GM18951 (cell line): ENCODE data around the gene ANXA6.
A peak's percentile ranks its signal among the peaks of the same experiment; 100 is the strongest.

Experiments used
- POLR2A ChIP-seq: IDR thresholded peaks from 4 replicates; pipeline ENCODE4 v1.6.1; 2011; ENCODE audit warnings: mild to moderate bottlenecking; ENCODE audit not compliant: insufficient read length, insufficient read depth; ENCODE audit errors: extremely low read depth
- in situ Hi-C: fragments of 300-500 bp; cut with MboI; formaldehyde crosslinking; loops from one replicate; pipeline ENCODE4 v1.12.0; 2022; ENCODE audit warnings: low sequenced_read_pairs, mixed read lengths, inconsistent platforms; ENCODE audit not compliant: unreplicated experiment

ANXA6 gene

GRCh38 chr5:151079838-151080612 lies 77.6 kb downstream of the ANXA6 start:
- no peak for TF ChIP-seq POLR2A
- in situ Hi-C loops = no loop called here

DNA sequence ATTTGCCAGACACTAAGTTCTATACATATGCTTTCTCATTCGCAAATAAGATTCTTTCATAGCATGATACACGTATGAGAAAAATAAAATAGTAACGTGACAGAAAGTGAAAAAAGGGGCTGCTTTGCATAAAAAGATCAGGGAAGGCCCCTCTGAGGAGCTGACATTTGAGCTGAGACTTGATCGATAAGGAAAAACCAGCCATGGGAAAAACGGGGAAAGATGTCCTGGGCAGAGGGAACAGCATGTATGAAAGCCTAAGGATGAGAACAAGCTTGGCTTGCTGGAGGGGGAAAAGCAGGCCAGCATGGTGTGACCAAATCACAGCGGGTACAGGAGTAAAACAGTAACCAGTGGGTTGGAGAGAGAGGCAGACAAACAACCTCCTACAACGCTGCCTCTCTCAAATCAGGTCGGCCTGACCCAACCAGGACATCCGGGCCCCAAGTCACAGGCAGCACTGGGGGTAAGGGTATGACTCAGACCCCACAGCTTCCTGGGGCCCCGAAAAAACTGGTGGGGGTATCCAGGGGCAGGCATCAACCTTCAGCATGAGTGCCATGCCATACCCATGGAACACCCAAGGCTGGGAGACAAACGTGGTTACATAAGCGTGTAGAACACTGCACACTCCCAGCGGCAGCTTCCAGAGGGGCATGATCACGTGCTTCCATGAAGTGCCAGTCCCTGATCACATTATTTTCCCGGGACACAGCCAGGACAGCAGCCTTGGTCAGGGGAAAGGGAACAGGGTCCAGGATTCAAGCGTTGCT lies 78.9 kb downstream of the ANXA6 start:
- in situ Hi-C loops = no loop called here

GRCh38 chr5:151077967-151078366 lies 79.6 kb downstream of the ANXA6 start:
- TF ChIP-seq POLR2A = no peak
- in situ Hi-C loops = no loop called here

More for the DNA sequence above, 78.9 kb downstream of the ANXA6 start:
- TF ChIP-seq POLR2A = peak; percentile 53

DNA sequence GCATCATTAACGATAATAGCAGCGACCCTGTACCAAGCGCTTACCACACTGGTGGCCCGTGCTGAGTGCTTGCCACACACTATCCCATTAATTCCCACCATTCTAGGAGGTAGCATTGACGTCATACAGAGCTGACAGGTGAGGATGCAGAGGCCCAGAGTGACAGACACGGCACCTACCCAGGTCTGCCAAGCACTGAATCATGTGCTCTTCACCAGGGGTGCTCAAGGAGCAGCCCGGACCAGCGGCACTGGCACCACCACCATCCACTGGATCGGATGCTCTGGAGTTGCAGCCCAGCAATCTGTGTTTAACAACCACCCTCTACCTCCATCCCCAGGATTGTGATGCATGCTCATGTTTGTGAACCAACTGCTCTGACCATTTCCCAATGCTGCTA lies 80.2 kb downstream of the ANXA6 start:
- in situ Hi-C loops = no loop called here
- TF ChIP-seq POLR2A = no peak

DNA sequence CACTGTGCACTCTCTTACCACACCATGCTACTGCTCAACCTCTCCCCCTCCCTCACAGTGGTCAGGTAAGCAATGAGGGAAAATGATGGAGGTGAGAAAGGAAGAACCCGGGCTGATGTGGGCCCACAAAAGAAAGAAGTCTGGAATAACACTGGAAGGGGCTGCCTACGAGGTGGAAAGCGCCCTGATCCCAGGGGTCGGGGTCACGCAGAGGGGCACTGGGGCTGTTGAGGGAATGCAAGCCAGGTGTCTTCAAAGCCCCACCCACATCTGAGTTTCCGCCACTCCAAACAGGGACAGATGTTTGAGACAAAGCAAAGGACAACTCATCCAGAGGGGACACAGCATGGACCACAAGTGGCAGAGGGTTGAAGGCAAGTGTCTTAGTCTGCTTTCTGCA lies 81.0 kb downstream of the ANXA6 start:
- TF ChIP-seq POLR2A = no peak
- in situ Hi-C loops = no loop called here

GRCh38 chr5:151075698-151076331 lies 81.8 kb downstream of the ANXA6 start:
- TF ChIP-seq POLR2A = no peak
- in situ Hi-C loops = no loop called here

GRCh38 chr5:151074557-151074956 lies 83.0 kb downstream of the ANXA6 start:
- TF ChIP-seq POLR2A = no peak
- in situ Hi-C loops = no loop called here

- TF ChIP-seq POLR2A = no peak
- in situ Hi-C loops = no loop called here
These were observed 84.3 kb downstream of the ANXA6 start for GRCh38 chr5:151073280-151073679.

- no peak for TF ChIP-seq POLR2A
- in situ Hi-C loops = no loop called here
These were observed 85.0 kb downstream of the ANXA6 start for GRCh38 chr5:151072630-151073025.

DNA sequence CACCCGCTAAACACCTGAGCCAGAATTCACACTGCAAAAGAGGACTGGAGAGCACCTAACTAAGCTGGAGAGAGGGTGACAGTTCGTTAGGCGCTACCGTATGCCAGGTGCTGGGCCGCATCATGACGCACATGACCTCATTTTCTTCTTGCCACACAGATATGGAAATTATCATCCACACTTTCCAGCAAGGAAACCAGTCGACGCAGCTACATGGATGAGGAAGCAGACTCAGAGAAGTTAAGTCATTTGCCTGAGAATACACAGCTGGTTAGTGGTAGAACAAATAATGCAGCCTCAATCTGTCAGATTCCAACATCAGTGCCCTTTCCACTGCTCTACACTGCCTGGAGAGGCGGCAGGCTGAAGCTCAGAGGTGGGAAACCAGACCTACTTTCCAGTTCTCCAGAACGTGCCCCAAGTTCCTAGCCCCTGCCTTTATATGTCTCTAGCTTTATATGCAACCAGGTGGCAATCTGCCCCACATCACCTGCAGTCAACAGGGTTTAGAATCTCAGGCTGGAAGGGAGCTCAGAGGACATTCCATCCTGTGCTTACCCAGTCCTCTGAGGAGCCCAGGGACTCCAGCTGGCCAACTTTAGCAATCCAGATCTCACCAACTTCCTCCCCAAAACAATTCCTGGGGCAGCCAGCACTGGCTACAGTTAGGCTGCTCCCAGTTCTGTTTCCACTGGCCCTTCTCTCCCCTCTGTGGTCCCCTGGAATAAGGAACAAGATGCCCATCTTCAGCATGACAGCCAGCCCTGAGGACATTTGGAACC lies 85.5 kb downstream of the ANXA6 start:
- no peak for TF ChIP-seq POLR2A
- in situ Hi-C loops = no loop called here

- TF ChIP-seq POLR2A = no peak
These were observed 86.6 kb downstream of the ANXA6 start for GRCh38 chr5:151071021-151071420.

DNA sequence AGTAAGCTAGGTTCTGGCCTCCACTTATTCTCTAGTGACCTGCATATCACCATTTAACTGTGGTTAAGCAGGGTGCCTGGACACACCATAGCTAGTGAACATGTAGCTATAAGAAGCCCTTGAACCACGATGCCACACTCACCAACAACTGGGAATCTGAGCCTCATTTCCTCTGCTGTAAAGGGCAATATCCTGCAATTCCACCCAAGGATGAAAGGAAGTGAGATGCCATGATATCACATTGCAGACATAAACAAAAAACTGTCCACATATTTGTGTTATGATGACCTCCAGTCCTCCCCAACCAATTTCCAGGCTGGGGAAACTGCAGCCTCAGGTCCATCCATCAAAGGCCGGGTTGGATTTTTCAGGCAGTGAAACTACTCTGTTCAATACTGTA lies 87.1 kb downstream of the ANXA6 start:
- no peak for TF ChIP-seq POLR2A
- in situ Hi-C loops = no loop called here

More at GRCh38 chr5:151071021-151071420, 86.6 kb downstream of the ANXA6 start:
- in situ Hi-C loops = no loop called here

GRCh38 chr5:151068433-151069197 lies 89.0 kb downstream of the ANXA6 start:
- in situ Hi-C loops = no loop called here
- peak; percentile 9 for TF ChIP-seq POLR2A
